T-helper 2 cell treated with Interferon-gamma antibody and Interleukin-4, amounts not matched to agents 5 μg/mL and 100 μg/mL, for 36 hours (primary cell): Measurements from ENCODE around the gene CHMP4B.

Source experiments
- DNase-seq: peaks from one replicate; pipeline ENCODE4 v3.0.0; 2021; ENCODE audit warnings: low spot score
- H3K27ac Mint-ChIP-seq: one replicate; pipeline ENCODE4 v1.8.0; 2021; ENCODE audit warnings: mild to moderate bottlenecking, mixed read lengths
- H3K27me3 Mint-ChIP-seq: one replicate; pipeline ENCODE4 v1.8.0; 2021; ENCODE audit warnings: low read depth, mixed read lengths
- H3K36me3 Mint-ChIP-seq: one replicate; pipeline ENCODE4 v1.8.0; 2021; ENCODE audit warnings: low read depth, mixed read lengths
- H3K4me1 Mint-ChIP-seq: one replicate; pipeline ENCODE4 v1.8.0; 2021; ENCODE audit warnings: low read depth, mixed read lengths
- H3K4me3 Mint-ChIP-seq: one replicate; pipeline ENCODE4 v1.8.0; 2022; ENCODE audit warnings: mild to moderate bottlenecking, moderate library complexity, mixed read lengths
- H3K9me3 Mint-ChIP-seq: one replicate; pipeline ENCODE4 v1.8.0; 2021; ENCODE audit warnings: mixed read lengths

The CHMP4B gene

DNA sequence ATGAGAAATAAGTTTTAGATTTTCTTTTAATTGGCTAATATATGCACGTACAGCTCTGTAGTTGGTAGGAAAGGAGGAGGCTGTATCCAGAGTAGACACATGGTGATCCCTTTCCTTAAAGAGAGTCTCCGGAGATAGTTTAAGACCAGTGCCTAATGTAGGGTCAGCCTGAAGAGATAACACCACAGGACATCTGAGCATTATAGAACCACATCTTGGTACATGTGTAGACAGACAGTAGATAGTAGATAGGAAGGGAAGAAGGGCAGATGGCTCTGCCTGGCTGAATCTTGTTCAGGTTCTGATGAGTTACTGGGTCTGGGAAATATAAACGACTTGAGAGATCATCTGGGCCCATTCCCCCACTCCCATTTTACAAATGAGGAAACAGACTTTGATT lies 18.5 kb downstream of the CHMP4B start:
- H3K27ac Mint-ChIP-seq, result peak overlapping the region; percentile 42
- no peak for DNase-seq
- H3K9me3 Mint-ChIP-seq, result no peaks in the 10 kb centered on the region

DNA sequence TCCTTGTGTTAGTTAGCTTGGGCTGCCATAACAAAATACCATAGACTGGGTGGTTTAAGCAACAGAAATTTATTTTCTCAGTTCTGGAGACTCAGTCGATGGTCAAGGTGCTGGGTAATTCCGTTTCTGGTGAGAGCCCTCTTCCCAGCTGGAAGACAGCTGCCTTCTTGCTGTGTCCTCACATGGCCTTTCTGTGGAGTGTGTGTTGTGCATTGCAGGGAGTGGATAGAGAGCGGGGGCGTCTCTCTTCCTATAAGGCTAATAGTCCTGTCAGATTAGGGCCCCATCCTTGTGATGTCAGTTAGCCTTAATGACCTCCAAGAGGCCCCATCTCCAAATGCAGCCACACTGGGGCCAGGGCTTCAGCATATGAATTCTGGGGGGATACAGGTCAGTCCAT lies 19.2 kb downstream of the CHMP4B start:
- Mint-ChIP-seq H3K27ac (no peak overlapping the region), H3K36me3 (peaks cover 26% of the 10 kb centered on the region), H3K4me1 (peaks cover 25% of the 10 kb centered on the region), H3K4me3 (no peak overlapping the region), H3K27me3 (no peaks in the 10 kb centered on the region), H3K9me3 (no peaks in the 10 kb centered on the region)
- DNase-seq, result no peak

More for the DNA sequence above, 18.5 kb downstream of the CHMP4B start:
- Mint-ChIP-seq H3K36me3 (peaks cover 22% of the 10 kb centered on the region), H3K4me3 (no peak overlapping the region), H3K4me1 (peaks cover 24% of the 10 kb centered on the region), H3K27me3 (no peaks in the 10 kb centered on the region)

DNA sequence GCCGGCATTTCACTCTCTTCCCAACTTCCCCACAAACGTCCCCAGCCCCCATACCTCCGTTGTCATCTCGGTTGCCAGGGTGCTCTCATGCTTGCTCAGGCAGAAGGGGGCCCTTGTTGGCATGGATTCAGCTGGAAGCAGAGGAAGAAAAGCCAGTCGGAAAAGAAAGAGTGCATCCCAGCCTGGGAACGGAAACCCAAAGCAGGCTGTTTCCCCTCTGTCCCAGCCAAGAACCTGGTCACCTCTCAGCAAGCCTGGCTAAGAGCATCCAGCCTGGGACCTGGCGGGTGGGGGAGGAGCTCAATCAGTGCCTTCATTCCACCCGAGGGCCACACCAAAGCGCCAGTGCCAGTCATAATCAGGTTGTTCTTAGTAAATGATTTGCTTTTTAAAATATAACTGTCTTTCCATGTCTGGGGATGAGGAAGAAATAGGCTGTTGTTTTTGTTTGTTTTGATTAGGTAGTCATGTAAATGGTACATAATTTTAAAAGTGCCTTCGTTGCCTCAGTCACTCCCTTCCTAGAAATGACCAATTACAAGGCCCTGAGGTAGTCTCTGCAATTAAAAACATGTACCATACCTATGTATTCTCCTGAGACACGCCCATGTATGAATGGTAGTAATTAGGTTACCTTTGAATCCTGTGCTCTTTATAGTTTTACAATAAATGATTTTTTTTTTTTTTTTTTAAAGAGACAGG lies 21.1 kb downstream of the CHMP4B start:
- Mint-ChIP-seq H3K9me3 (no peaks in the 10 kb centered on the region), H3K36me3 (peaks cover 32% of the 10 kb centered on the region), H3K4me3 (no peak overlapping the region), H3K27me3 (no peaks in the 10 kb centered on the region), H3K4me1 (peaks cover 25% of the 10 kb centered on the region), H3K27ac (no peak overlapping the region)
- no peak for DNase-seq

DNA sequence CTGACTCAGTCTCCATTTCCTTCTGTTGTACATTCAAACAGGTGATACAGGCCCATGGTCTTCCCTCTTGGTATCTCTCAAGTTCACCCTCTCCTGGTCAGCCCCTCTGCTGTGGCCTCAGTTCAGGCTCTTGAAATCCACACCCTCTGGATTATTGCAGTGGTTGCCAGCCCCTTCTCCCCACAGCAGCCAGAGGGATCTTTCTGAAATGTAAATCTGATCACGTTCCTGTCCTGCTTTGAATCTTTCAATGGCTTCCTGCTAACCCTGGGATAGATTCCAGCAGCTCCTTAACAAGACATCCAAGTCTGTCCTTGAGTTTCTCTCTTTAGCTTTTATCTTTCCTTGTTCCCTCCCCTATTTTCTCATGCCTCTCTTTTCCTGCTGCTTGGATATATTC lies 22.2 kb downstream of the CHMP4B start:
- DNase-seq, result no peak
- Mint-ChIP-seq H3K4me3 (no peak overlapping the region), H3K36me3 (peaks cover 32% of the 10 kb centered on the region), H3K27me3 (no peaks in the 10 kb centered on the region), H3K27ac (no peak overlapping the region), H3K4me1 (peaks cover 26% of the 10 kb centered on the region), H3K9me3 (no peaks in the 10 kb centered on the region)

DNA sequence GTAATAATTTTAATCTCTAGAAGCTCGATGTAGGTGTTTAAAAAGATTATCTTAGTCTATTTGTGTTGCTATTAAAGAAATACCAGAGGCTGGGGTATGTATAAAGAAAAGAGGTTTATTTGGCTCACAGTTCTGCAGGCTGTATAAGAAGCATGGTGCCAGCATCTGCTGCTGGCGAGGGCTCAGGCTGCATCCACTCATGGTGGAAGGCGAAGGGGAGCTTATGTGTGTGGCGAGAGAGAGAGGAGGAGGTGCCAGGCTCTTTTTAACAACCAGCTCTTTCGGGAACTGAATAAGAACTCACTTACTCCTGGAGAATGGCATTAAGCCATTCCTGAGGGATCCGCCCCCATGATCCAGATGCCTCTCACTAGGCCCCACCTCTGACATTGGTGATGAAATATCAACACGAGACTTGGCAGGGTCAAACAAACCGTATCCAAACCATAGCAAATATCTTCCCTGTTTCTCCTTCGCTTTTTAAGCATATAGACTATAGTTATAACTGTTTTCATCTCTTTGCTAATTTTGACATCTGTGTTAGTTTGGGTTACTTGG lies 24.5 kb downstream of the CHMP4B start:
- peaks cover 32% of the 10 kb centered on the region for H3K36me3 Mint-ChIP-seq

DNA sequence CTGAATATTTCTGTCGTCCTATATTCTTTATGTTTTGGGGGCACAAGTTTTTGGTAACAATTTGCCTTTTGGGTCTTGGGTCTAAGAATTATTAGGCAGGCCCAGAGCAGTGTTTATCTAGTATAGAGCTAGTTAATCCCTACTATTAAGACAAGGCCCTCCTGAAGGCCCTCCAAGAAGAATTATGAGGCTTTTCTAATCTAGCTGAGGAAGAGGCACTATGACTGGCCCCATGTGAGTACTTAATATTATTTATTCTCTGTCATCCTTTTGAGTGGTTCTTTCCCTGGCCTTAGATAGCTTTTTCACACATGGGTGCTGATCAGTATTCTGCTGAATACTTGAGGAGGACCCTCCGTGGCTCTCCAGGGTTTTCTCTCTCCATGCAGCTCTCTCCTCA lies 25.1 kb downstream of the CHMP4B start:
- Mint-ChIP-seq H3K4me3 (no peak overlapping the region), H3K27me3 (no peaks in the 10 kb centered on the region), H3K9me3 (no peaks in the 10 kb centered on the region), H3K36me3 (peaks cover 32% of the 10 kb centered on the region), H3K4me1 (peaks cover 30% of the 10 kb centered on the region), H3K27ac (no peak overlapping the region)
- DNase-seq, result no peak

More for the DNA sequence above, 24.5 kb downstream of the CHMP4B start:
- Mint-ChIP-seq H3K27me3 (no peaks in the 10 kb centered on the region), H3K9me3 (no peaks in the 10 kb centered on the region), H3K4me1 (peaks cover 25% of the 10 kb centered on the region), H3K27ac (no peak overlapping the region), H3K4me3 (no peak overlapping the region)
- DNase-seq, result no peak

DNA sequence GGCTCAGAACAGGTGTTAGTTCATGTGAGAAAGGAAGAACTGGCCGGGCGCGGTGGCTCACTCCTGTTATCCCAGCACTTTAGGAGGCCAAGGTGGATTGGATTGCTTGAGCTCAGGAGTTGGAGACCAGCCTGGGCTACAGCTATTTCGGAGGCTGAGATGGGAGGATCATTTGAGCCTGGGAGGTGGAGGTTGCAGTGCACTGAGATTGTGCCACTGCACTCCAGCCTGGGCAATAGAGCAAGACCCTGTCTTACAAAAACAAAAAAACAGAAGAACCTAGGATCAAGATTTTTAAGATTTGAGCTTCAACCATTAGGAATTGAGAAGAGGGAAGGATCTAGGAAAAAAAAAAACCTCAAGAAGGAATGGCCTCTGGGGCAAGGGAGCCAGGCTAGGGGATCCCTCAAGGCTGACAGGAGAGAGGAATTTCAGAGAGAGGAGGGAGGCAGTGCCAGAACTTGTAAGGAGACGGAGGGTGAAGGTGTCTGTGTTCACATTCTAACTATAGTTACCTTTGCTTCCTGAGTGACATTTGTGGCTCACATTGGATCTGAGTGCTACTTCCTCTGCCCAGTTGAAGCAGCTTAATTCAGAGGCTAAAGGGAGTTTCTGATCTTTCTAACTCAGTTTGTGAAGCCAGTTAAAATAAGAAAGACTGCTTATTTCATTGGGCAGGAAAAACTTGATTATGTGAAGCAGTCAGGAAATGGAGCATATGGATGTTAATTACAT lies 26.1 kb downstream of the CHMP4B start:
- Mint-ChIP-seq H3K27me3 (no peaks in the 10 kb centered on the region), H3K4me1 (peaks cover 39% of the 10 kb centered on the region), H3K4me3 (no peak overlapping the region), H3K36me3 (peaks cover 25% of the 10 kb centered on the region), H3K9me3 (no peaks in the 10 kb centered on the region), H3K27ac (peak overlapping the region; percentile 5)
- DNase-seq, result no peak

DNA sequence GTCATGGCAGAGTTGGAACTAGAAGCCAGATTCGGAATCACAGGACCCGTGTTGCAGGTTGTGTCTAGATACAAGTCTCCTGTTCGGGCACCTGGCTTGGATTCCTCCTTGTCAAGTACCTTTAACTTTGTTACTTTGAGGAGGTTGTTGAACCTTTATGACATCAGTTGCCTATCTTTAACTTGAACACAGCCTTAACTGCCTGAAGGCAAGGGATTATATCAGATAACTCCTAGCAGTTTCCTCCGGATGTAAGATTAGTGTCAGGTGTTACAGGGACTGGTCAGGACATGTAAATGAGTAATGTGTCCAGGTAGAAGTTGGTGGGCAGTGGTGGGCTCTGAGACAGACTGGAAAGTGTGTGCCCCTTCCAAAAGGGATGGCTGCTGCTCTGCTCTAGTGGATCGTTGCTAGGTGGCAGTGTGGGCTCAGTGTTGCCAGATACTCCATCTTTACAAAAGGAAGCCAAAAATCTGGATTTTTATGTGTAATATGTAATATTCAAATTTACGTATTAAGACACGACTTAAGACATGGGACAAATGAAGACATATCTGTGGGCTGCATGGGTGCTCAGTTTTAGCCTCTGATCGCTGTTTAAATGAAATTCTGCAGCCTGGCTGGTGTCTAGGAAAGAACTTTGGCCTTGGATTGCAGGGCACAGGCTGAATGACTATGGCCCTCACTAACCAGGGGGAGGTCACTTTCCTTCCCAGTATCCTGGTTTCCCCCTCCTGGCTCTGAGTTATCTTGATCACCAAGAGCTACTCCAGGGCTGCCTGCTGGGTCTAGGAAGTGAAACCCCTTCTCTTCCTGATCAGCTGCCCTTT lies 27.1 kb downstream of the CHMP4B start:
- H3K4me3 Mint-ChIP-seq, result no peak overlapping the region
- H3K36me3 Mint-ChIP-seq, result peaks cover 20% of the 10 kb centered on the region
- peaks cover 45% of the 10 kb centered on the region for H3K4me1 Mint-ChIP-seq
- H3K27me3 Mint-ChIP-seq, result no peaks in the 10 kb centered on the region
- no peaks in the 10 kb centered on the region for H3K9me3 Mint-ChIP-seq
- peak overlapping the region; percentile 11 for H3K27ac Mint-ChIP-seq
- DNase-seq, result no peak

DNA sequence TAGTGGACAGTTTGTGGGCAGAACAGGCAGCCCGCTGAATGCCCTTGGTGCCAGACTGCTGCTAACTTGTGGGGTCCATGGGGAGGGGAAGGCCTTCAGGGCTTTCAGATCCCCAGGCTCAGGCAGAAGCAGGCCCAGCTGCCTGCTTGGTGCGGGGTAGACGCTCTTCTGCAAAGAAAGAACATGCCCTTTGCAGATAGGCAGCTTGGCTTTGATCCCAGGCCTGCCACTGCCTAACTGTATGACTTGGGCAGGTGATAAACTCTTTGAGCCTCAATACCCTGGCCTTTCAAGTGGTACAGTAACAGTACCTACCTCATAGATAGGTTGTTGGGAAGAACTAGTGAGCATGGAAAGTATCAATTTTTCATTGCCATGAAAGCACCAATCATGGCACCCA lies 28.4 kb downstream of the CHMP4B start:
- Mint-ChIP-seq H3K27ac (no peak overlapping the region), H3K4me1 (peaks cover 56% of the 10 kb centered on the region), H3K9me3 (no peaks in the 10 kb centered on the region), H3K4me3 (no peak overlapping the region), H3K27me3 (no peaks in the 10 kb centered on the region), H3K36me3 (peaks cover 12% of the 10 kb centered on the region)
- no peak for DNase-seq

DNA sequence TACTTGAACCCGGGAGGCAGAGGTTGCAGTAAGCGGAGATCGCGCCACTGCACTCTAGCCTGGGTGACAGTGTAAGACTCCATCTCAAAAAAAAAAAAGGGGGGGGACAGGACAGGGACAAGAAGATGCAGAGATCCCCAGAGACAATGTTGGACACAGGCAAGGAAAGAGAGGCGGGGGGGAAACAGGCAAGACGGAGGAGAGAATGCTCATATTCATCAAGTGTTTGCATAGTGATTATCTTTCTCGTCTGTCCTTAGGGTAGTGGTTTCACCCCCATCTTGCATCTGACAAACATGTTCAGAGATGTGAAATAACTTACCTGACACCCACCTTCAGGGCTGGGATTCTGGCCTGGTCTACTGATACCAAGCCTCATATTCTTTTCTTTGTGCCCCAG lies 29.0 kb downstream of the CHMP4B start:
- no peaks in the 10 kb centered on the region for H3K9me3 Mint-ChIP-seq
- no peak overlapping the region for H3K27ac Mint-ChIP-seq
- H3K4me3 Mint-ChIP-seq, result no peak overlapping the region
- H3K36me3 Mint-ChIP-seq, result peaks cover 9% of the 10 kb centered on the region
- peaks cover 55% of the 10 kb centered on the region for H3K4me1 Mint-ChIP-seq
- no peak for DNase-seq
- no peaks in the 10 kb centered on the region for H3K27me3 Mint-ChIP-seq

DNA sequence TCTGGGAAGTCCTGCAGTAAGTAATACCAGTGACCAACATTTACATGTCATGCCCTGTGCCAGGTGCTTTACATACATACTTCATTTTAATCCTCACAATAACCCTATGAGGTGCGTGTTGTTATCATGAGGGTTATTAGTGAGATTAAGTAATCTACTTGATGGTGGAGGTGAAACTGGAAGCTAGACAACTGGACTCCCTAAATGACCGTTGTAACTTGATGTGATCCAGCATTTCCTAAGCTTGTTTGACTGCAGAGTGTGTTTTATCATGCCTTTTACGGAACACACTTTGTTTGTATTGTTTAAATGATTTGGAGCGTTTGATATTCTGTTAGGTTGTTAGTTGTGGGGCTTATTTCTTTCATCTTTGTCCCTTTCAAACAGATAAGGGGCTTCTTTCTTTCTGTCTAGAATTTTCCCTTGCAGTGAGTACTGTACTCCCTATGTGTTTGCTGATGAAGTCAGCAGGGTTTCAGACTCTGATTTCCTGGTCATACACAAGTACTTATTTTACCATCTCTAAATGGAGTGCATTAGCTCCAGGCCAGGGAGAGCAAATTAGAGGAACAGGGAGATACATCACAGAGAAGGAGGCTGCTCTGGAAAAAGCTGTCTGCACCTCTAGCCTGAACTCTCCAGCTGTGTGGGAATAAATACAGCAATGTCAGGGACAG lies 29.7 kb downstream of the CHMP4B start:
- no peaks in the 10 kb centered on the region for H3K9me3 Mint-ChIP-seq
- H3K4me1 Mint-ChIP-seq, result peaks cover 61% of the 10 kb centered on the region
- H3K4me3 Mint-ChIP-seq, result no peak overlapping the region
- H3K27ac Mint-ChIP-seq, result no peak overlapping the region
- H3K27me3 Mint-ChIP-seq, result no peaks in the 10 kb centered on the region
- peaks cover 6% of the 10 kb centered on the region for H3K36me3 Mint-ChIP-seq
- DNase-seq, result no peak

DNA sequence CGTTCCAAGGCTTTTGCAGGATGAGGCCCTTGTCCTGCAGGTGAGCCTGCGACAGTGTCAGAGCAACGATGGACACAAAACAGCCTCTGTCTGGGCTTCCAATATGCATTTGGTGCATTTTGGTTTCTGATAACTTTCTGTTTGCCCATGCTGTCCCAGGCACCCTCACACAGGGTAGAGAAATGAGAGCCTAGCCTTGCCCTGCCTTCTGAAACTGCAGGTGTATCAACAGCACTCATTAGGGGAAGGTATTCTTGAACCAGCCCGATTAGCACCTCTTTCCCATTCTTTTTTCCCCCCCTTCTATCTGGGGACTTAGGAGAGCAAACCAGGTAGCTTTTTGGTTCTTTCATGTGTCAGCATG lies 30.3 kb downstream of the CHMP4B start:
- no peak for DNase-seq
- H3K4me1 Mint-ChIP-seq, result peaks cover 66% of the 10 kb centered on the region
- no peaks in the 10 kb centered on the region for H3K9me3 Mint-ChIP-seq
- no peak overlapping the region for H3K4me3 Mint-ChIP-seq
- peaks cover 4% of the 10 kb centered on the region for H3K36me3 Mint-ChIP-seq
- H3K27me3 Mint-ChIP-seq, result no peaks in the 10 kb centered on the region
- no peak overlapping the region for H3K27ac Mint-ChIP-seq

DNA sequence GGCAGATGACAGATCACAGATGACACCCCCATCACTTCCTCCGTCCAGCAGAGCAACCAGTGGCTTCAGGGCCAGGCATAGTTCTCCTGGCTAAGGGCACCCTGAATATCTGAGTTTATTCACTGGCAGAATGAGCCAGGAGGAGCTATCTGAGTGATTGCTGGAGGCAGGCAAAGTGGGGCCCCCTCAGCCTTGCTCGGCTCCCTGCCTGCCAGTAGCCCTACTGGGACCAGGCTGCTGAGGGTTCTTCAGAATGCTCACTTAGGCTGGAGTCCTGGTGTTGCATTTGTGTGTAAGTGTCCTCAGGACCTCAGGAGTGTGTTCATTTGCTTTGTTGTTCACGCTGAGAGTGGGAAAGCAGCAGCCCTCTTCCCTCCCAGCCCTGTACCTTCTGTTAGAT lies 31.2 kb downstream of the CHMP4B start:
- peaks cover 70% of the 10 kb centered on the region for H3K4me1 Mint-ChIP-seq
- no peak overlapping the region for H3K27ac Mint-ChIP-seq
- no peaks in the 10 kb centered on the region for H3K9me3 Mint-ChIP-seq
- H3K4me3 Mint-ChIP-seq, result no peak overlapping the region
- no peaks in the 10 kb centered on the region for H3K27me3 Mint-ChIP-seq
- DNase-seq, result no peak
- peaks cover 6% of the 10 kb centered on the region for H3K36me3 Mint-ChIP-seq
